NCI-H345 treated with DMSO at 0.1 percent for 48 hours (cell line): ENCODE results near the gene SASS6.

Experiments
- DNase-seq: peaks from one replicate; lab custom pipeline; 2025; ENCODE audit not compliant: unreplicated experiment; lab: John Stamatoyannopoulos, UW

The SASS6 gene, protein sequence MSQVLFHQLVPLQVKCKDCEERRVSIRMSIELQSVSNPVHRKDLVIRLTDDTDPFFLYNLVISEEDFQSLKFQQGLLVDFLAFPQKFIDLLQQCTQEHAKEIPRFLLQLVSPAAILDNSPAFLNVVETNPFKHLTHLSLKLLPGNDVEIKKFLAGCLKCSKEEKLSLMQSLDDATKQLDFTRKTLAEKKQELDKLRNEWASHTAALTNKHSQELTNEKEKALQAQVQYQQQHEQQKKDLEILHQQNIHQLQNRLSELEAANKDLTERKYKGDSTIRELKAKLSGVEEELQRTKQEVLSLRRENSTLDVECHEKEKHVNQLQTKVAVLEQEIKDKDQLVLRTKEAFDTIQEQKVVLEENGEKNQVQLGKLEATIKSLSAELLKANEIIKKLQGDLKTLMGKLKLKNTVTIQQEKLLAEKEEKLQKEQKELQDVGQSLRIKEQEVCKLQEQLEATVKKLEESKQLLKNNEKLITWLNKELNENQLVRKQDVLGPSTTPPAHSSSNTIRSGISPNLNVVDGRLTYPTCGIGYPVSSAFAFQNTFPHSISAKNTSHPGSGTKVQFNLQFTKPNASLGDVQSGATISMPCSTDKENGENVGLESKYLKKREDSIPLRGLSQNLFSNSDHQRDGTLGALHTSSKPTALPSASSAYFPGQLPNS

DNA sequence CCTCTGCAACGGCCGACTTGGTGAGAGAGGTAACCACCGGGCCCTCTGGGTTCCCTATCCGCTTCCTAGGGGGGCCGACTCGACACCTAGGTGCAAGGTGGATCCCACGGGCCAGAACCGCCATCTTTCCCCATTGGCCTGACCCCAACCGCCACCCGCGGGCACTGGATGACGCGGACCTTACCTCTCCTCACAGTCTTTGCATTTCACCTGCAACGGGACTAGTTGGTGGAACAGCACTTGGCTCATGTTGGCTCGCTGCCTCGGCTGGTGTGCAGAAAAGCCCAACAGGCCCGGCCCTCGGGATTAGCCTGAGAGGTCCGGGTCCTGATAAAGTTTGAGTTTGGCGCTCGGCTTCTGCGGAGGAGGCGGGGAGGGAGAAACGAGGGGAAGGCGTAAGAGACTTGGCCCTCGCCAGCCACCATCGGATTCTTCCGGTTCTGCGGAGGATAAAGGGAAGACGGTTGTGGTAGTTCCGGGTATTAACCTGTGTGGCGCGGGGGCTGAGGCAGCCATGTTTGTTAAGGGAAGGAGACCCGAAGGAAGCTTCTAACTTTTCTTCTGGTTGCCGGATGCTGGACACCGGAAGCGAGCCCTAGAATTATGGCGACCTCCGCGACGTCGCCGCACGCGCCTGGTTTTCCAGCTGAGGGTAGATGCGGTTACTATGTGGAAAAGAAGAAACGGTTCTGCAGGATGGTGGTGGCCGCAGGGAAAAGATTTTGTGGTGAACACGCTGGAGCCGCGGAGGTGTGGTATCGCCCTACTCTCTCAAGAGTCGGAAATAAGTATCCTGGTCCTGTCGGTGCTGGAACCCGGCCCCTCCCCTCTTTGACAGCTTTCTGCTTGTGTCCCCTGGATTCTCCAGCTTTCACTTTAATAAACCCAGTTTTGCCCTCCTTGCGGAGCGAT, at the start of gene SASS6, which contains the start of gene TRMT13:
SASS6 (minus strand) TSS at position 365 of the 912 bp plus-strand sequence; CDS start at position 249, 116 bp downstream.
TRMT13 (plus strand) TSS at position 598 of the 912 bp plus-strand sequence; CDS start at position 604, 6 bp downstream.
- DNase-seq, result peak; percentile 96

DNA sequence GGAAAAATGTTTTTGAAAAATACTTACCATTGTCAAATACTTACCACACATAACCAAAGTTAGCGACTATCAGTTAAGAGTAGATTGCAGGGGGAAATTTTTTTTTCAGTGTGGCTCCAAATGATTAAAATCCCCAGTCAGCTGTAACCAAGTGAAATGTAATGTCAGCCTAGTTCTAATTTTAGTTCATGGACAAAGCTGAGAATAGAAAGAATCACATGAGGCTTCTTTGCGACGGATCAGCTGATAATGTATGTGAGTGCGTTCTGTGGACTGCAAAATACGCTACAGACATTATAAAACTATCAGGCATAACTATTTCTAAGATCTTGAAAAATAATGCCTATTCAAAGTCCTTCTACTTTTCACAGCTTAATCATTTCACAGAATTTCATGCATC, 45.4 kb upstream of the SASS6 start, which contains the start of gene LRRC39:
LRRC39 (minus strand) TSS at position 166 of the 400 bp plus-strand sequence. CDS start 9,740 bp downstream, outside the sequence.
- DNase-seq, result no peak

DNA sequence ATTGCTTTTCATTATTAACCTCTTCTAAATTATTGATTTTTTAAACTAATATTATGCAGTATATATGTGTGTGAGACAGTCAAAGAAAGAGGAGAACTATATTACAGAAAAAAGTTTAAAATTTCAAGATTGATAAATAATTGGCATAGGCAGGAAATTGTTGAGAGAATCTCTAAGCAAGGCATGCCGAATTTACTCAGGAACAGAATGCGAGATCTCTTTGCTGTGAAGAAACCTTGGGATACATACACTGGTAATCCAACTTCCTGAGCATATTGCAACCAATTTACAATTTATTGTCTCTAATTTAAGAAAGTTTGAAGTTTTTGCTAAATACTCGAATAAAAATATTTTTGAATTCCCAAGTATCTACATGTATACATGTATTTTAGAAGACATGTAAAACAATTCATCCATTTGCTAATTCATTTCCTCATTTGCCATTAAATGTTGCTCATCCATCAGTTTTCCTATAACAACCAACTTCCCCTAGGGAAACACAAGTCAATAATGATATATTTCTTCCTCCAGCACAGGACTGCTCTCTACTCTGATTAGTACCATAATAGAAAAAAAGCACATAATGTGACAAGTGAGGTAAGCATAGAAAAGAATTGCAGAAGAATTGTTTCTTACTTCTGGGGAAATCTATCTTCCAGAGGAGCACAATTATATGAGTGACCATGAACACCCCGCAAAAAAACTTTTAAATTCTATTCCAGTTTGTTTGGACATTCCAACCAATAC, 44.7 kb upstream of the SASS6 start:
- no peak for DNase-seq

DNA sequence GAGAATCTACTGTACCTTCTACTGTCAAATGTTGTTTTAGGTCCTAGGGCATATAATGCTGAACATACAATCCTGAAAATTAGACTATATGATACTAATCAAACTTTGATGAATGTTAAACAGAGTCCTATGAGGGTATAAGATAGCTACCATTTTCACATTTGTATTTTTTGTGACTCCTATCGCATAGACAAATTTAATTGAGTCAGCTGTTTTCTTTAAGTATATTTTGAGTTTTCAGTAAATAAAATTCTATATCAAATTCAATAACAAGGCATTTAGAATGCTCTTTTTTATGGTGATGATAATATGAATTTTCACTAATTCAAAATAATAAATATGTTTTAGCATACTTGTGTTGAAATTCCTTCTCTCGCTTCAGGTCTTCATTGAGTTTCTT, 35.3 kb upstream of the SASS6 start:
- no peak for DNase-seq

DNA sequence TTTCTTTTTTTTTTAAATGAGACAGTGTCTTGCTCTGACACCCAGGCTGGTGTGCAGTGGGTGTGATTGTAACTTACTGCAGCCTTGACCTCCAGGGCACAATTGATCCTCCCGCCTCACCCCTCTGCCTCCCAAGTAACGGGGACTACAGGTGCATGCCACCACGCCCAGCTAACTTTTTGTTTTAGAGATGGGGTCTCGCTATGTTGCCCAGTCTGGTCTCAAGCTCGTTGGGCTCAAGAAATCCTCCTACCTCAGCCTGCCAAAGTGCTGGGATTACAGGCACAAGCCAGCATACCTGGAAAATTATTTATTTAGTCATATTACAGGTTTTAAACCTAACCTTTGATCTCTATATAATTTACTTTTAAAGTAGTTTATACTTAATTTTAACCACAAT, 32.0 kb upstream of the SASS6 start:
- DNase-seq, result no peak

DNA sequence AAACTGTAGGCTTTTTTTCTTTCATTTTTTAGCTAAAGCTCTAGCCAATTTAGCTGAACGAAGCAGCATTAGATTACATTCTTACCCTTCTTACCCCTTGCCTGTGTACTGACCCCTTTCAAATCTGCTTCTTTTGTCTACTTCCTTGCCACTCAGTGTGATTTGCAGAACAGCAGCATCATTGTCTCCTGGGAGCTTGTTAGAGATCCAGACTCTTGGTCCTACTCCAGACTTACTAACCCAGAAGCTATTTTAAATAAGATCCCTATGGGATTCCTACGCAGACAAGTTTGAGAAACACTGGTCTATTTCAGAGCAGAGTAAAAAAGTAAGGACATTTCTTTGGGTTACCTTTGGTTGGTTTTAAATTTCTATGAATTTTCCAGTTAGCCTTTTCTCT, 31.5 kb upstream of the SASS6 start:
- no peak for DNase-seq

DNA sequence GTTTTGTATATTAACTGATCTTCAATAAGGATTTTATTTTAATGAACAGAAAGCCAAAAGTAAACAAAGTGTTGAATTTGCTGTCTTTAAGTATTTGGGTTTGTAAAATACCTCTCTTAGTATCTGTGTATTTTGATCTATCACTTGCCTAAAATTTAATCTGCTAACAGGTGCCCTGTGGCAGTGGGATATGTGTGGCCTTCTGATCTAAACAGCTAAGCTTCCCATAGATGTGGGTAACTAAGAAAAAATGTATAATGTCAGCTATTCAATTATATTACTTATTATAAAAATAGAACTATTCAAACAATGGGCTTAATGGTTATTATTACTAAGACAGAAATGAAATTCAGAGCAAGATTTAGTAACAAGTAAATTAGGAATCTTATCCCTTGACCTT, 30.2 kb upstream of the SASS6 start:
- DNase-seq, result no peak

DNA sequence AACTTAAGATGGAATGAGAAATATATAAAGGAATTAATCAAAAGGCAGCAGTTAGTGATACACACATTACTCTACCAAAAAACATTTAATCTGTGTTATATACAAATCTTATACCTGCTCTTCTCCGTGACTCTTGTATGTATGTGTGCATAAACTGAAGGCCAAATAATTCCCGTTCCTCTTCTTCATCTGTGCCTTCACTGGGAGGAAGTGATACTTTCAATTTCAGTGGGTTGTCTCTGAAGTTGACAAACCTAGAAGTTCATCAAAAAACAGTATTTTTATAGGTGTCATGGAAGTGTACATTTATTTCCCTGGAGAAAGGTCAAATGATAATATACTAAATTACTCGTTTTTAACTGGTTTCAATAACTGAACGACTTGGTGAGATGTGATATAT, 19.5 kb upstream of the SASS6 start:
- no peak for DNase-seq

DNA sequence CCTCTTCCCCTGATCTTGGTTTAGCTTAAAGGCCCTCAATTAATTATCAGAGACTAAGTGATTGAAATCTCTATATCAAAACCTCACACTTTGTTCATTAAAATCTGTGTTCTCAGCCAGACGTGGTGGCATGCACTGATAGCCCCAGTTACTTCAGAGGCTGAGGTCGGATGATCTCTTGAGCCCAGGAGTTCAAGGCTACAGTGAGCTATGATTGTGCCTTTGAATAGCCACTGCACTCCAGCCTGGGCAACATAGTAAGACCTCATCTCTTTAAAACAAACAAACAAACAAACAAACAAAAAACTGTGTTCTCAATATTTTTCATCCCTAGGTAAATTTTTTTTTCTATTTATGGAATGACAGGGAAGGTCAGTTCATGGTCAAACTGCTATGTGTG, 18.9 kb upstream of the SASS6 start:
- no peak for DNase-seq

DNA sequence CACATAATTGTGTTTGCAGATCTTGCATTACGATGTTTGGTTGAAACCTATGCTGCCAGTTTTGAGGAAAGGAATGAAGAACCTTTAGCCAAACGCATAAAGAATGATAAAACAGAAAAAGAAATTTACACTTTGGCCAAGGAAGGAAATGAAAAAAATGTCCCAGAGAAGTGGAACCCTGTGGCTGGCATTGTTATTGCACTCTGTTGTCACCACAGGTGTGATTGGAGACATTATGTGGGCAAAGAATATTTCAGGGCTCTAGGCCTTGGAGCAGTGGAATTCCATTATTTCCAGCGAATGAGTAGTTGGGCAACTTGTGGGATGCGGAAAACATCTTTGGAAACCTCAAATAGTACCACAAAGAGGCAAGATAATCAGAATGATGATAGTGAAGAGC, 15.1 kb upstream of the SASS6 start:
- DNase-seq, result no peak

DNA sequence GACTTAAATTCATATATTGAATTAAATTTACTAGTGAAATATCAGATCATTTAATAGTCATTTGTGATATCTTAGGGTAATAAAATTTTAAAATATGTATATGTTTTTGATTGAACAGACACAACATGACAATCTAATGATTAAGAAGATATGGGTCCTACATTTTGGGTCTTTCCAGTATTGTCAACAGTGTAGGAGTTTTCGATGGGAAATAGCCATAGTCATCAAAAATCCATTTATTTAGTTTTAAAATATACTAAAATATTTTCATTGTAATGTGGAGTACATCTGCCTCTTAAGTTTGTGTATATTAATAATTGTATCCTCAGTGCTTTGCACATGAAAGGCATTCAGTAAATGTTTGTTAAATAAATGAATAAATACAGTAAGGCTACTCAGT, 14.2 kb upstream of the SASS6 start:
- DNase-seq, result no peak

DNA sequence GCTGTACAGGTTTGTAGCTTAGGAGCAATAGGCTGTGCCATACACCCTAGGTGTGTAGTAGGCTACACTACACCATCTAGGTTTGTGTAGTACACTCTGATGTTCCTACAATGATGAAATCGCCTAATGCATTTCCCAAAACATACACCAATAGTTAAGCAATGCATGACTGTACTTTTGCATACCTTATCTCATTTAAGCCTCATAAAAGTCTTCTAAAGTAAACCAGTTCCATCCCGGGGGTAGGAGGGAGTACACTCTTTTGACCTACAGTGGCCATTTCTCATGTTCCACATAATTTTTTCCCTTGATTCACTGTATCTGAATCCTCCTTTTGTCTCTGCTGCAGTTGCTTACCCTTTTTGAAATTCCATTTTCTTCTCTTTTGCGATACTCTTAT, 12.4 kb upstream of the SASS6 start:
- DNase-seq, result no peak

DNA sequence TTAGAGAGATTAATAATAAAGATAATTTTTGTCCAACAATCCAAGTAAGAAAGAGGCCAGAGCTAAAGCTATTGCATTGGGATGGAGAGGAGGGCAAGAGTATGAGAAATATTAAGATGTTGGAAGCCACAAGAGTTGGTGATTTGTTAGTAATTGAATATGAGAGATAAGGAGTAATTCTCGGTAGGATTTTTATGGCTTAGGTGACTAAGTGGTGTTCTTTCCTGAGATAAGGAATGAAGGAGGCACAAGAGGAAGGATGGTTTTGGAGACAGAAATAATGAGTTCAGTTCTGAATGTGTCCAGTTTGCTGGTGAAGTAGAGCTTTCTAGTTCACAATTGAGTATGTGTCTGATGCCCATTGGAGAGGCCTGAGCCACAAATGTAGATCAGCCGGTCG, 9.6 kb upstream of the SASS6 start:
- DNase-seq, result no peak

DNA sequence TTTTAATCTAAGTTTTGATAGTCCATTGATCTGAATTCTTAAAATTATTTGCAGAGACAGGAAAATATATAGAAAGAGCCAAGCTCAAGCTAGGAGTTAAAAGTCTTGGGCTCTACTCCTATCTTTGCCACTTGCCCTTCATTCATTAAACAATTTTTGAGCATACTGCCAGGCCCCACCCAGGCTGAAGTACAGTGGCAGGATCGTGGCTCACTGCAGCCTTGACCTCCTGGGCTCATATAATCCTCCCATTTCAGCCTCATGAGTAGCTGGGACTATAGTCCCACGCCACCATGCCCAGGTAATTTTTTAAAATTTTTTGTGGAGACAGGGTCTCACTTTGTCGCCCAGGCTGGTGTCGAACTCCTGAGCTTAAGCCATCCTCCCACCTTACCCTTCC, 8.5 kb upstream of the SASS6 start:
- DNase-seq, result no peak

DNA sequence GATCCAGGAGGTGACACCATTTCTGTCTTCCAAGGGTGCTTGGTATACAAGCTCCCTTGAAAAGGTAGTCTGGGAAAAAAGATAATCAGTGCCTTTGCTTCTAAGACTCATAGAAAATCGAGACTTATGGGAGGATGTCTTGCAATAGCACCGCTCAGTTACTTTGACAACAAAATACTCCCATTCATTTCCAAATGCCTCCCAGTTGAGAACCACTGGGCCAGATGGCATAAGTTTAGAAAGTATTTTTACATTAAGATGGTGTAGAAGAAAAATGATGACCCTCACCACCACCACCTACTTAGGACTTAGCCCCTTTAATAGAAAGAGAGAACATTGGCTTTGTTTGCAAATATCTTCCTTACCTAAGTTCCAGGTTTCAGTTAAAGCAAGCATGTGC, 4.9 kb upstream of the SASS6 start:
- no peak for DNase-seq

DNA sequence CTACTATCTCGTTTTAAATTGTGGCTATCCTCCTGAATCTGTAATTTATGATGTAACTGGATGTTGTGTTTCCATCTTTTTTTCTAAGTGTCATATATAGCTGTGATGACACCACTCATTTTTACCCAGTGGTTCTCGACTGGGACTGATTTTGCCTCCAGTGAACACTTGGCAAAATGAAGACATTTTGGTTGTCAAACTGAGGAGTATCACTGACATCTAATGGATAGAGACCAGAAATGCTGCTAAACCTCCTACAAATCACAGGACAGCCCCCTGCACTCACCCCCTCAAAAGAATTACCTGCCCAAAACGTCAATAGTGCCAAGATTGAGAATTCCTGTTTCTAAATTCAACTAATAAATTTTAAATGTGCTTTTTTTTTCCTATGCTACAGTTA, 2.1 kb upstream of the SASS6 start:
- no peak for DNase-seq

DNA sequence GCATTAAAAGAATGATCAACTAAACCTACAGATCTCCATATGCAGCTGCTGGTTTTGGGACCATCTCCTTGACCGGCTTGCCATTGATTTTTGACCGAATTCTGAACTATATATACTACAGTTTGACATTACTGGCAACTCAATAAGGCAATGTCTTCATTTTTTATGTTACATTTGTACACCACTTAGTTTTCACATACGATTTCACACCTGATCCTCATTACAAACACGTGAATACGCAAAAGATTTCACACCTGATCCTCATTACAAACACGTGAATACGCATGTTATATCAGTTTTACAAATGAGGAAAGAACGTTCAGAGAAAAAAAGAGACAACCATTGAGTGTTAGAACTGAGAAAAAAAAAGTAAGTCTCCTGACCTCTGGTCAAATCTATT, 1.1 kb downstream of the SASS6 start:
- no peak for DNase-seq

DNA sequence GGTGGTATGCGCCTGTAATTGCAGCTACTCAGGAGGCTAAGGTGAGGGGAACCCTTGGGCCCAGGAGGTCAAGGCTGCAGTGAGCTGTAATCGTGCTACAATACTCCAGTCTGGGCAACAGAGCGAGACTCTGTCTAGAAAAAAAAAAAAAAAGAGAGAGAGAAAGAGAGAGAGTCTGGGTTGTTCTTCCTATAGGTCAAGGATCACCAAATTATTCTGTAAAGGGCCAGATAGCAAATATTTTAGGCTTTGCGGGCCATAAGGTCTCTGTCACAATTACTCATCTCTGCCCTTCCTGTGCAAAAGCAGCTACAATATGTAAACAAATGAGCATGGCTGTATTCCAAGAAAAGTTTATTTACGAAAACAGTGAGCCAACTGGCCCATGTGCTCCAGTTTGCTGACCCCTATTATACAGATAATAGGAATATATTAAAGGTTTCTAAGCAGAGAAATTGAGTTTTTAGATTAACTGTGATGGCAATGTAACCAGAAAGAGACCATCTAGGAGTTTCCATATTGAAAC, 2.1 kb downstream of the SASS6 start:
- DNase-seq, result no peak

DNA sequence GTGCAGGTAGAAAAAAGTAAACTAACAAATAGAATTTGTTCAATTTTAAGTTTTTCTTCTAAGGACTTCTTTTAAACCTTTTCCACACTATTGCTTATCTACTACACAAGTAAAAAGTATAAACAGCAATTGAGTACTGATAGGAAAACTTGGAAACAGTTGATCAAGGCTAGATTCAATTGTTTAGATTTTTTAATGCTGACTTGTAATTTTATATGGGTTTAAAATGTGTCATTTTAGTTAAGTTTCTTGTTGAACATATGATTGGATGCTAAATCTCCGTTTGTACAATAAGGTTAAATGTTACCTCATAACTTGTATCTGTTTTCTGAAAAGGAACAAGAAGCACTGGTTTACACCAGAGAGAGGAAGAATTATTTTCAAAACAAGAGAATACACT, 5.5 kb downstream of the SASS6 start:
- DNase-seq, result no peak

DNA sequence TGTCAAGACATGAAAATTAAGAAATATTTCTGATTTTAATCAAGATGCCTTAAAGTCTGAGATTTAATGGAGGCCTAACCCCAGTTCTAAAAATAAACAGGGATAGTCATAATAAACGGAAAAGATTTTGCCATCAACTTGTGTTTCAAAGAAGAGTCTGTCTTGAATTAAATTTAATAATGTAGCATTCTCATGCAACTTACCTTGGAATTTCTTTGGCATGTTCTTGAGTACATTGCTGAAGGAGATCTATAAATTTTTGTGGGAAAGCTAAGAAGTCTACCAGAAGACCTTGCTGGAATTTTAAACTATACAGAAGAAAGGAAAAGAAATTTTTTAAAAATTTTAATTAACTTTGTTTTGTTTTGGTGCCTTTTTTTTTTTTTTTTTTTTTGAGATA, 10.6 kb downstream of the SASS6 start:
- DNase-seq, result no peak
